Cerebellar nuclear complex (tissue), 1 donor: Measurements from ENCODE around the gene AMBRA1.
"Not testable (repeated sequence)": the region's sequence is repeated elsewhere in the genome, so short reads cannot be mapped to it uniquely, and the experiment has no call there.

Experiments
- DNase-seq, 2 experiments: peaks; one replicate each; lab custom pipeline; 2025; lab: John Stamatoyannopoulos, UW

AMBRA1 gene

DNA sequence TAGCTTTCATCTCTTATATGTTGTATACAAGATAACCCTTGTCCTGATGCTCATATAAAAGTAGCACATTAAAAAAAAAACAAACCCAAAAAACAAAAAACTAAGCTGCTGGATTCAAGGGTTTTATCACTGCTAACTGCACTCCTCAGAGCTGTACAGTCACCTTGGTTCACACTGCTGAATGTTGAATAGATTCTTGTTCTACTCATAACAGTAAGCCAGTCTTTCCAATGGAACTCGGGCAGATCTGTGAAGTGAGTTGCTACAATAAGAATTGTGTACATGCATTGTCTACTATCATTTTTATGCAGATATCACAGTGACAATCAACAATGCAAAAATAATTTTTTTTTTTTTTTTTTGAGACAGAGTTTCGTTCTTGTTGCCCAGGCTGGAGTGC lies 18.5 kb upstream of the AMBRA1 start:
- DNase-seq = no peak

DNA sequence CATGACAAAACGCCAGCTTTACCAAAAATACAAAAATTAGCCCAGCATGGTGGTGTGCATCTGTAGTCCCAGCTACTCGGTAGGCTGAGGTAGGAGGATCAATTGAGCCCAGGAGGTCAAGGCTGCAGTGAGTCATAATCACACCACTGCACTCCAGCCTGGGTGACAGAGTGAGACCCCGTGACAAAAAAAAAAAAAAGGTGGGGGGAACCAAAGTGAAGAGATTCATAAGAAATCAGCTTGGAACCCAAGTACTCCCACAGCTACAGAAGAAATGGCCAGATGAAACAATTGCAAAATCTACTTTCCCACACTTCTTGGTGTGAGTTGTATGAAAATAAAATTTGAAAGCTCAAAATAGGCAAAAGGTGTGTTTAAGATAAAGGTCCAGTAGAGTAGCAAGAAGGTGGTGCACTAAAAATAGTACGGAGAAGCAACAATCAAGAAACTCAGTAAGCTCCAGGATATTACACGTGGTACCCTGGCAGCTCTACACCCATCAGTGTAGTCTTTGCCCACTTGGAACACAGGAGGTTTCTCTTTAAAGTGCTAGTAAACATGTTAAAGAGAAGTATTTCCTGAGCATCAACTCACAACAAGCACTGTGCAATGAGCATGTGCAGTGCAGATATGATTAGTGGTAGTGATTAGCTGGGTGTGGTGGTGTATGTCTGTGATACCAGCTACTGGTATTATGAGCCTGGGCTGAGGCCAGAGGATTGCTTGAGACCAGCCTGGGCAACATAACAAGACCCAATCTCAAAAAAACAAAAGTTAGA lies 17.9 kb upstream of the AMBRA1 start:
- DNase-seq = no peak

DNA sequence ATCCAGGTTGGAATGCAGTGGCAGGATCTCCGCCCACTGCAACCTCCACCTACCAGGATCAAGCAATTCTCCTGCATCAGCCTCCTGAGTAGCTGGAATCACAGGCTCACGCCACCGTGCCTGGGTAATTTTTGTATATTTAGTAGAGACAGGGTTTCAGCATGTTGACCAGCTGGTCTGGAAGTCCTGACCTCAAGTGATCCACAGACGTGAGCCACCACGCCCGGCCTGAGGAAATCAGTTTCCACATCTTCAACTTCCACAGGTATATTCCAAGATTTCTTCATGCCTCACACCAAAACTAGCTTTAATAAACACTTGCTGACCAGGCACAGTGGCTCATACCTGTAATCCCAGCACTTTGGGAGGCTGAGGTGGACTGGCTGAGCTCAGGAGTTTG lies 15.6 kb upstream of the AMBRA1 start:
- no peak for DNase-seq

DNA sequence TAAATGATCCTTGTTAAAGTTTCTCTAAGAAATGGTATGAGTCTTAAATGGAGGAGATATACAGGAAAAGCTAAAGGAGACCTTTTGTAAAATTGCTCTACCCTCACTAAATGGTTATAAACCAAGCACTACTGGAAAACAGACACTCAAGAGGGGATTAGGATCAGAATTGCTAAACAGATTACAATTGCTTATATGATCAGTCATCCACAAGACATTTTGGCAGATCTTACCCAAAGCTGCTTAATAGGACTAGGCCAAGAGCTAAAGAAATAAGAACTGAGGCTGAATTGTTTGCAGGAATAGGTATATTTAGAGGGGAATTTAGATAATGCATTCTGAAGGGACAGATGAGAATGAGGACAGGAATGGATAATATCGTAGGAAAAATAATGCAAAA lies 13.7 kb upstream of the AMBRA1 start:
- DNase-seq = no peak

DNA sequence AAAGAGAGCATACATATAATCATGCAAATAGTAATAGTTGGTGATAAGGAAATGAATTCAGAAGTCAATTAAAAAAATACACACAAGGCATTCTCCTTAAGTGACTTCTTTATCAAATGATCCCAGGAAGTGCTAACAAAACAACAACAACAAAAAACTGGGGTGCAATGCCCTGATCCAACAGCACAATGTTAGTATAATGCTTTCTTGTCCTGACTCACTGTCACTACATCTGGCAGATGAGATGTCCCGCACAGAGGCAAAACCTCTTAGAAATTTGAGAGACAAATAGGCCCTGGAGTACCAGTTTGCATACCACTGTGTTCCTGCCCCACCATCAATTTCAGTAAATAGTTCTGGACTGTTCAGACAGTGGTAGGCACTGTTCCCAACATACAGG lies 11.0 kb upstream of the AMBRA1 start:
- DNase-seq = no peak

DNA sequence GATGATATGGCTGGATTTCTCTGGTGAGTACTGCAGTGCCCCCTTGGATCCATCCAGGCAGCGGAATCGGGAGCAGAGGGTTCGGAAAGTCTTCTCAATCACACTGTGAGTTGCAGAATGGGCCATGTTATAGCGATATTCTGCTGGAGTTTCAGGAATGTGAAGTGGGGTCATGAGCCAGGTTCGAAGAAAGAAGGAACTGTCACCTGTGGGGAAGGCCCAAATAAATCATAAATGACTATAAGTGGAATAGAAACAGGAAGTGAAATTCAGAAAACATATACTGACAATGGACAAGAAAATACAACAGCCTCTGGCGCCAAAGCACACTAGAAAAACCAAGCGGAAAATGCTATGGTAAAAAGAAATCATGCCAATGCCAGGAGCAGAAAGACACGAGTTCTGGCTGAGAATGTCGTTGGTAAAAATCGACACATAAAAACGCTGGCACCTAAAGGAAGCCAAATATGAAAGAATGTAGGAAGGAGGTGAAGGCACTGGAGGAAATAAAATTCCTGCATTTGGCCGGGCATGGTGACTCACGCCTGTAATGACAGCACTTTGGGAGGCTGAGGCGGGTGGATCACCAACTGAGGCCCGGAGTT lies 10.0 kb upstream of the AMBRA1 start:
- DNase-seq = no peak

DNA sequence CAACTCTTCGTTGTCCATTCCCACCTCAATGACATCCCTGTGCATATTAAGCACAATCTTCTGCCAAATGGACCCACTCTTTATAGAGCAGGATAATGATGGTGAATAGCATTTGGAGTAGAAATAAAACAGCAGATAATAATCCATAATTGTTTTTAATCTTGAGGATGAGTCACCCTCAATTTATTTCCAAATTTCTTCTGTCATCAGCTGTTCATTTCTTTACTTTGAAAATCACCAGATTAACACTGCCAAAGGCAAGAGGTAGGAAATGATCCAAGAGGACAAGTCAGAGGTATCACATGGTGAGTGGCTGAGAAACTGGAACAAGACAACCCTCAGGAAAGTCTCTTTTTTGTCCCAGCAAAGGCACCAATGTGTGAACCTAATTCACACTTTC lies 7.3 kb upstream of the AMBRA1 start:
- DNase-seq = no peak

DNA sequence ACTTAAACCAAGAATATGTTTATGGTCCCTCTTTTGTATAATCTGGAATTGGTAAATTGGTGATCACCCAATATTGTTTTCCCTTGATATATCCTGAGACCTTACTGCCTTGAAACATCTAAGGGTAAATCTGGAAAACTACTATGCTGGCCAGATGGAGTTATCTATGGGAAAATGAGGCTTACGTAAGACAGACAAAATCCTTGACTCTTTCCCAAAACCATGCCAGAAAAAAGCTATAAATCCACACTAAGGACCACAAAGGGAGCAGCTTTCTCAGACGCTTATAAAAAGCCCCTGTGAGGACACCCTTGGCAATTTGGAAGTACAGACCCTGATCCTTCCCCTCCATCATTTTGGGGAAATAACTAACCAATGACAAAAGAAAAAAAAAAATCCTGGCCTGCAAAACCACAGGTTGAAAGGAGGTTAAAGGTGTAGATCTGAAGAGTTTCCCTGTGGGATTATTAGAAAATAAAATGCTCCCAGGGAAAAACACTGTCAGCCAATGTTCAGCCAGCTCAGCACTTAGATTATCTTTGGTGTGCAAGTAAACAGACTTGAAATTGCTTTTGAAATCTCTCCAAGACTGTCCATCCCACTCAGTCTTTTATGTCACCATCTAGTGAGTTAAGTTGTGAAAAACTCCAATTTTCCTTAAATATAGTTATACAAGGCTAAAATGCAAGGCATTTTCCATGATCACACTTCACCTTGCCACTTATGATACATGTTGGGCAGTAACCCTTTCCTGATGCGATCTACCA lies 6.6 kb upstream of the AMBRA1 start:
- no peak for DNase-seq

DNA sequence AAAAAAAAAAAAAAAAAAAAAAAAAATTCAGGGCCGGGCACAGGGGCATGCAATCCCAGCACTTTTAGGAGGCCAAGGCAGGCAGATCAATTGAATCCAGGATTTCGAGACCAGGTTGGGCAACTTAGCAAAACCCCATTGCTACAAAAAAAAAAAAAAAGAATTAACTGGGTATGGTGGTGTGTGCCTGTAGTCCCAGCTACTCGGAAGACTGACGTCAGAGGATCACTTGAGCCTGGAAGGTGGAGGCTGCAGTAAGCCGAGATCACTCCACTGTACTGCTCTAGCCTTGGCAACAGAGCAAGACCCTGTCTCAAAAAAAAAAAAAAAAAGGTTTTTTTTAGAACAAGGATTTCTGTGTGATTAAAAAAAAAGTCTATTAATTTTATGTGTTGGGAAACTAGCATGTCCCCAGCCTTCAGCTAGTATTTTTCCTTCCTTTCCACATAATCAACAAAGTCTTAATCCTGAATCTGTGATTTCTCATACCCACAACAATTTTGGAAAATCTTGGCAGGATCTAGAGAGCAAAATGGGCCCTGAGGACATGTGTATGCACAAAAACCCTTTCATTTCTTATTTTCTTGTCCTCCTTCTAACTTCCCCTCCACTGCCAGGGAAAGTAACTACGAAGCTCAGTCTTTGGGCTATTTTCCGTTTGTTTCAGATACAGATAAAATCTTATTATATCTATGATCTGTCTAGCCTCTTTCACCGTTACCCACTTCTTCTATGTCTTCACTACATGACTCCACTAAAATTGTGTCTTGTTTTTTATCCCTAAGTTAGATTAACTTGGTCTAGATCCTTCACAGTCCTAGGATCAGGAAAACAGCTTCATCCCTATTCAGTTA lies 5.7 kb upstream of the AMBRA1 start:
- no peak for DNase-seq

DNA sequence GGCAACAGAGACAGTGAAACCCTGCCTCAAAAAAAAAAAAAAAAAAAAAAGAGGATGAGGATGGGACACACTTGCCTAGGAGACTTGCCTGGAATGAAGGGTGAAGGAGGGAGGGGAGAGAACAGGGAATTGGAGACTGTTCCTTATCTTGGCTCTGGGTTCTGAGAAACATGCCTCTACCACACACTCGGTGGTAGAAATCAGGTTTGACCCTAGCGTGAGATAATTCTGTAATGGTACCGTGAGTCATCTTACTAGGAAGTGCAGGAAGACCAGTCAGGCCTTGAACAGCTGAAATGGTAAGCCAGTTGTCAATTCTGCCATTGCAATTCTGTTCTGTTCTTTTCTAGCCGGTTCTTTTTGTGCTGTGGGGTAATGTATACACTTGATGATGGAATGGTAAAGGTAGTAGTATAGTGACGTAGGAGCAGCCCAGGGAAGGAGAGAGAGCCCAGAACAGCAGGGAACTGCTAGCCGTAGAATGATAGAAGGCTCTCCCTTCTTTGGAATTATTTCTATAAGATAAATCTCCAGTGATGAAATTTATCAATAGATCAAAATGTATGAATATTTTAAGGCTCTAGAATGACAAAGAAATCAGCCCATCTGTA lies 3.9 kb upstream of the AMBRA1 start:
- DNase-seq = no peak

DNA sequence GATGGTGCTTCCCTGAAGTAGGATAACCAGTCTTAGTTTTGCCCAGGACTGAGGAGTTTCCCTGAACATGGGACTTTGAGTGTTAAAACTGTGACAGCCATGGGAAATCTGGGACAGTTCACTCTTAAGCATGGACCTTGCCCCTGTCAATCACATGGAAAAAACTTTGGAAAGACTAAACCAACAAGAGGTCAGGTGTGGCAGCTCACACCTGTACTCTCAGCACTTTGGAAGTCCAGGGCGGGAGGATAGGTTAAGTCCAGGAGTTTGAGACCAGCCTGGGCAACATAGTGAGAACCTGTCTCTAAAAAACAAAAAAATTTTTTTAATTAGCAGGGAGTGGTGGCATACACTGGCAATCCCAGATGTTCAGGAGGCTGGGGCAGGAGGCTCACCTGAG lies 3.3 kb upstream of the AMBRA1 start:
- DNase-seq = no peak

DNA sequence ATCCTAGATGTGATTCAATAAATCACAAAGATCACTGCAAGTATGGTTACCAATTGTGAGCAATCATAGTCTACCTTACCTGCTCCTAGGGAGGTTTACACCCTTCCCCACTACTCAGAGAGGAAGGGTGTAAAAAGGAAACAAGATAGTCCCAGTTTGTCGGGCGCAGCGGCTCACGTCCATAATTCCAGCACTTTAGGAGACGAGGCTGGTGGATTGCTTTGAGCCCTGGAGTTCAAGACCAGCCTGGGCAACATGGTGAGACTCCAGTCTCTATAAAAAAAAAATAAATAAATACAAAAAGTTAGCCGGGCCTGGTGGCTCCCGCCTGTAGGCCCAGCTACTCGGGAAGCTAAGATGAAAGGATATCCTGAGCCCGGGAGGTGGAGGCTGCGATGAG lies 962 bp upstream of the AMBRA1 start:
- DNase-seq = no peak

DNA sequence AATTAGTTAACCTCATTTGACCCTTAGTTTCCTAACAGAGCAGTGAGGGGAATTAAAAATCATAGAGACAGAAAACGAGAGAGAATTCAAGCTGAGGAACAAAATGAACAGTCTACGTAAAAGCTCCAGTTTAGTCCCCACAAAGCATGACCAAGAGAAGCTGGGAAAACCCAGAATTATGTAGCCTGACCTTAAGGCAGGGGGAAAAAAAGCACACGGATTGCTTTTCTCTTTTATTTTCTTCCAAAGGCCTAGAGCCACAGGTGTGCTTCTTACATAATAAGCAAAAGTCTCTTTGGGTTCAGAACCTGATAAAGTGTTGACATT lies 514 bp upstream of the AMBRA1 start:
- DNase-seq = no peak

DNA sequence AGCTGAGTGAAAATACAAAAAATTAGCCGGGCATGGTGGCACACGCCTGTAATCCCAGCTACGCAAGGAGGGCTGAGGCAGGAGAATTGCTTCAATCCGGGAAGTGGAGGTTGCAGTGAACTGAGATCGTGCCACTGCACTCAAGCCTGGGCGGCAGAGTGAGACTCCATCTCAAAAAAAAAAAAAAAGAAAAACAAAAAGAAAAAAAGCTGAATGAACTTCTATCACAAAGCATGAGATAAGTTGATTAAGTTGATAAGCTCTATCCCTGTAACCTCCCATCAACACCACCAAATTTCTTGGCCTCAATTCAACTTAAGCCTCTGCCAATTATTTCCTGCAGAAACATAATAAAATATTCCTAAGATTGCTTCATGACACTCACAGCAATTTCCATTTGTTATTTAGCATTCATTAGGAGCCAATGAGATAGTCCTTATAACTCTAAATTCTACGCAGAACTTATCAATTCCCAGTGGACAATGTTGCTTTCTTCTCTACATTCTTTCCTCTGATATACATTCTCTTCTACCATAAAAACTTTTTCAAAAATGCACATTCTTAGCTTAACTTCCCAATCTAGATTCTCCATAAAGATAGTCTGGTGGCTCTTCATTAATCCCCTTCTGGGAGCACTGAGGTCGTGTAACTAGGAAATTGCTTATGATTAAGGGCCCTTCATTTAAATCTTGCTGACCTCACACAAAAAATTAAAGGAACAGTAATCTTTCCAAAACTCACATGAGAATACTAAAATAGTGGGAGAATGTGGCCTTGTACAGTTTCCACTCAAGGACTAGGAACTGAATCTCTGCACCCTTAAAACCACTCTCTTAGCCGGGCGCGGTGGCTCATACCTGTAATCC lies 2.9 kb downstream of the AMBRA1 start:
- DNase-seq = no peak

DNA sequence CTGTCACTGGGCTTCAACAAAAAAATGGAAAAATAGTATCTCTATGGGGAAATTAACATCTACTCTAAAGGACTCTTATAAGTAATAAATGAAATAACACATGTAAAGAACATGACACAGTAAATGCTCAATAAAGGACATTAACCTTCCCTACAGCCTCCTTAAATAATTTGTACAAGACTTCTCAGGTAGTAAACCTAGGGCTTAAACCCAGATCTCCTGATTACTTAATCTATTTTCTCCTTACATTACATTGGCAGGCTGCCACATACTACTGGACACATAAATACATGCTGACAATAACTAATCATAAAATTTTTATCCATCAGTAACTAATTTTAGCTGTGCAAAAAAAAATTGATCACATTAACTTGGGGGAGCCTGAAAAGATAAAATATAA lies 4.9 kb downstream of the AMBRA1 start:
- no peak for DNase-seq

DNA sequence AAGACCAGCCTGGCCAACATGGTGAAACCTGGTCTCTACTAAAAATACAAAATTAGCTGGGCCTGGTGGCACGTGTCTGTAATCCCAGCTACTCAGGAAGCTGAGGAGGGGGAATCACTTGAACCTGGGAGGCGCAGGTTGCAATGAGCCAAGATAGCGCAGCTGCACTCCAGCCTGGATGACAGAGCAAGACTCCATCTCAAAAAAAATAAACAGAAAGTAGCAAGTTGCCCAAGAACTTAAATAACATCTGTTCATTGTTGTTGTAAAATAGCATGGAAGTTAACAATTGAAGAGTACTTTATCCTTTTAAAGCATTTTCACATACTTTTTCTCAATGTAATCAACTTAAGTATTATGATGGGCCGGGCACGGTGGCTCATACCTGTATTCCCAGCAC lies 5.7 kb downstream of the AMBRA1 start:
- DNase-seq = no peak

DNA sequence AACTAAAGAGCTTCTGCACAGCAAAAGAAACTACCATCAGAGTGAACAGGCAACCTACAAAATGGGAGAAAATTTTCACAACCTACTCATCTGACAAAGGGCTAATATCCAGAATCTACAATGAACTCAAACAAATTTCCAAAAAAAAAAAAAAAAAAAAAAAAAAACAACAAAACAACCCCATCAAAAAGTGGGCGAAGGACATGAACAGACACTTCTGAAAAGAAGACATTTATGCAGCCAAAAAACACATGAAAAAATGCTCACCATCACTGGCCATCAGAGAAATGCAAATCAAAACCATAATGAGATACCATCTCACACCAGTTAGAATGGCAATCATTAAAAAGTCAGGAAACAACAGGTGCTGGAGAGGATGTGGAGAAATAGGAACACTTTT lies 10.3 kb downstream of the AMBRA1 start:
- DNase-seq = not testable (repeated sequence)

DNA sequence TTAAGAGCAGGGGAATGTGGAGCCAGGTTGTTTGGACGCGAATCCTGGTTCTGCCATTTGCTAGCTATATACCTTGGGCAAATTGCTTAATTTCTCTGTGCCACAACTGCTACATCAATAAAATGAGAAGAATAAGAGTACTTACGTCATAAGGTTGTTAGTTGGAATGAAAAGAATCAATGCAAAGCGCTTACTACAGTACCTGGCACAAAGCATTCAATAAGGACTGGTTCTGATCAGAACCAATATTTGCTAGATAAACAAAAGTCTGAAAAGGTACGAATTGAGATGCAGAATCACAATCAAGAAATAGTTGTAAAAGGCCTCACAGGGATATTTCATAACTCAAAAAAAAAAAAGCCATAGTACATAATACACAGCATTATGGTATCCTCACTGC lies 11.2 kb downstream of the AMBRA1 start:
- no peak for DNase-seq

DNA sequence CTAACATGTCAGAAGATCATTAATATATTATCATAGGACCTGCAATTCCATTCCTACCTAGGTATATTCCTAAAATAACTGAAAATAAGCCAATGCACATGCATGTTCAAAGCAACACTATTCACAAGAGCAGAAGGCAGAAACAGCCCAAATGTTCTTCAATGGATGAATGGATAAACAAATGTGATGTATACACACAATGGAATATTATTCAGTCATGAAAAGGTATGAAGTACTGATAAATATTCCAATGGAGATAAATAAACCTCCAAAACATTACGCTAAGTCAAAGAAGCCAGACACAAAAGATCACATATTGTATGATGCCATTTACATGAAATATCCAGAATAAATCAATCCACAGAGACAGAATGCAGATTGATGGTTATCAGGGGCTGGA lies 16.8 kb downstream of the AMBRA1 start:
- no peak for DNase-seq

DNA sequence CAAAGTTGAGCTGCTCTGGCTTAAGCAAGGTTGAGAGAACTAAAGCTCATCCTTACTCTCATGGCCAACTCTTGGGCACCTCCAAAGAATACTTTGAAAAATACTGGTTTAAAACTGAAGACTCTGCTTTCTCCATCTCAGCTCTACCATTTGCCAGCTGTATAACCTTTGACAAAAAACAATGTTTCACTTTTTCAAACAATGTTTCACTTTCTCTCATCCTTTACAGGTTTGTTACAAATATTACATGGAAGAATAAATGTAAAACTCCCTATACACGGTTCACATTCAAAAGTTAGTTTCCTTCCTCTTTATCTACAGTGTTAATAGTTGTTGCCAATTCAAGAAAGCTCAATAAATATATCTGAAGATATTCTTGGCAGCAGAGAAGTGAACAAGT lies 19.2 kb downstream of the AMBRA1 start:
- no peak for DNase-seq

DNA sequence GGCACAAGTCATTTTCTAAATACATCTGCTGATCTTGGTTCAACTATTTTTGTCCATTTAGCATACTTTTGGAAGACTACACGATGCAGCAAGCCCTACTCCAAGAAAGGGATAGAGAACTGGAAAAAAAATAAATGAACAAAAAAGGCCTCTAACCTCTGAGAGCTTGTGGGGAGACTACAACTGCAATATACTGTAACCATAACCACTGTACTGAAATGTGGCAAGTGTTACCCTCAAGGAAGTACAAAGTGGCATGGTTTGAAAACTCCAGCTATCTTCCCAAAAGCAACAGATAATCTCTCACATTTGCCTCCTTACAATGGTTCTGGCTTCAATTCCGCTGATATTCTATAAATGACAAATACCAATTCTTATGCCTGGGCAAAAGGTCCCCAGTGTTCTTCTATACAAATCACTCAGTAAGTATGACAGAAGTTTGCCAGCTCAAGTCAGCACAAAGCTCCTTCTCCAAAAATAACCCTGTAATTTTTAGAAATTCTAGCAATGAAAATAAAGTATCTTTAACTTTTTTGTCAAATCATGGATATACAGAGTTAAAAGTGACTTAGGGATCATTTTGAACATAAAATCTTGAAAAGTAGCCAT lies 22.9 kb downstream of the AMBRA1 start:
- DNase-seq = no peak
